Testis (tissue), 3 donors: ENCODE data around the gene IL10. TPM values are rescaled to one million over a fixed set of nuclear protein-coding genes. Genes with fewer than 3 reads are reported as not detected.
"Not testable (repeated sequence)": the region's sequence is repeated elsewhere in the genome, so short reads cannot be mapped to it uniquely, and the experiment has no call there.

Experiments
- DNase-seq: peaks from one replicate; pipeline ENCODE4 v3.0.0-alpha.2; 2019
- H3K27ac ChIP-seq, 2 donors: fragments of 200-600 bp; sonication (generic); one replicate each; pipeline ENCODE4 v1.5.1; 2019
- H3K27me3 ChIP-seq: fragments of 200-600 bp; sonication (generic); one replicate; pipeline ENCODE4 v1.5.1; 2019
- H3K36me3 ChIP-seq: fragments of 200-600 bp; sonication (generic); one replicate; pipeline ENCODE4 v1.5.1; 2017; ENCODE audit warnings: low read depth; ENCODE audit errors: missing control alignments
- H3K4me1 ChIP-seq: fragments of 200-600 bp; sonication (generic); one replicate; pipeline ENCODE4 v1.5.1; 2019
- H3K4me3 ChIP-seq, 2 donors: fragments of 200-600 bp; sonication (generic); one replicate each; pipeline ENCODE4 v1.5.1; 2017 to 2019
- H3K9me3 ChIP-seq: fragments of 200-600 bp; sonication (generic); one replicate; pipeline ENCODE4 v1.5.1; 2017
- POLR2A ChIP-seq: fragments of 450-650 bp; IDR thresholded peaks from one replicate; pipeline ENCODE4 v1.6.1; 2017; ENCODE audit warnings: antibody characterized with exemption, mild to moderate bottlenecking, moderate library complexity
- WGBS, 2 donors: methylation state at CpG; one replicate each; pipeline ENCODE4 v1.1.5; 2018; 5-methylcytosine and 5-hydroxymethylcytosine counted together
- intact Hi-C: fragments of 100-400 bp; cut with DNase I; formaldehyde crosslinking; loops from one replicate; pipeline ENCODE4 v1.15.1; 2023; ENCODE audit warnings: low total_unique reads
- polyA plus RNA-seq: library from polyadenylated mRNA; stranded (reverse); fragments of 350-450 nt; fragmentation: Illumina TruSeq; extraction: RNeasy Lipid Tissue Mini Kit (QIAGEN cat#74804); gene quantifications from one replicate; pipeline ENCODE4 v1.2.3, GENCODE V29; 2014; ENCODE audit warnings: low read depth, low replicate concordance; ENCODE audit not compliant: insufficient read depth
- total RNA-seq, 2 donors: library from RNA; depleted of rRNA; stranded (reverse); fragments of >200 nt; gene quantifications; one replicate each; pipeline ENCODE4 v1.2.3, GENCODE V29; 2016
- TF ChIP-seq, protein P1 (sequence below), 3 experiments: fragments of 450-650 bp in 2 of 3; fragments of 200-600 bp in 1 of 3; sonication (generic) in 1 of 3; IDR thresholded peaks; one replicate each; pipeline ENCODE4 v1.5.1; 2016 to 2019; ENCODE audit warnings: antibody characterized with exemption in 3 of 3, mild to moderate bottlenecking in 2 of 3, moderate library complexity in 1 of 3

IL10 gene
- total and polyA plus RNA-seq, 3 donors from 2014 or later: 1.4 to 3.5 (median 1.7) TPM

- intact Hi-C loops: no loop called here
- Histone ChIP-seq H3K27me3 (no peaks in the 10 kb centered on the region), H3K27ac (no peak overlapping the region), H3K4me3 (no peak overlapping the region), H3K4me1 (no peaks in the 10 kb centered on the region), H3K9me3 (no peaks in the 10 kb centered on the region), H3K36me3 (no peaks in the 10 kb centered on the region)
- TF ChIP-seq POLR2A: no peak
- TF ChIP-seq, protein P1, sequence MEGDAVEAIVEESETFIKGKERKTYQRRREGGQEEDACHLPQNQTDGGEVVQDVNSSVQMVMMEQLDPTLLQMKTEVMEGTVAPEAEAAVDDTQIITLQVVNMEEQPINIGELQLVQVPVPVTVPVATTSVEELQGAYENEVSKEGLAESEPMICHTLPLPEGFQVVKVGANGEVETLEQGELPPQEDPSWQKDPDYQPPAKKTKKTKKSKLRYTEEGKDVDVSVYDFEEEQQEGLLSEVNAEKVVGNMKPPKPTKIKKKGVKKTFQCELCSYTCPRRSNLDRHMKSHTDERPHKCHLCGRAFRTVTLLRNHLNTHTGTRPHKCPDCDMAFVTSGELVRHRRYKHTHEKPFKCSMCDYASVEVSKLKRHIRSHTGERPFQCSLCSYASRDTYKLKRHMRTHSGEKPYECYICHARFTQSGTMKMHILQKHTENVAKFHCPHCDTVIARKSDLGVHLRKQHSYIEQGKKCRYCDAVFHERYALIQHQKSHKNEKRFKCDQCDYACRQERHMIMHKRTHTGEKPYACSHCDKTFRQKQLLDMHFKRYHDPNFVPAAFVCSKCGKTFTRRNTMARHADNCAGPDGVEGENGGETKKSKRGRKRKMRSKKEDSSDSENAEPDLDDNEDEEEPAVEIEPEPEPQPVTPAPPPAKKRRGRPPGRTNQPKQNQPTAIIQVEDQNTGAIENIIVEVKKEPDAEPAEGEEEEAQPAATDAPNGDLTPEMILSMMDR (IDR thresholded peaks at IDR 0.05): no peak
- DNase-seq: no peak
- WGBS, 2 donors: 86 to 92% methylated on average over 7 of the region's 7 CpGs
Observed at GRCh38 chr1:206769304-206769731, 3.0 kb downstream of the IL10 start.

DNA sequence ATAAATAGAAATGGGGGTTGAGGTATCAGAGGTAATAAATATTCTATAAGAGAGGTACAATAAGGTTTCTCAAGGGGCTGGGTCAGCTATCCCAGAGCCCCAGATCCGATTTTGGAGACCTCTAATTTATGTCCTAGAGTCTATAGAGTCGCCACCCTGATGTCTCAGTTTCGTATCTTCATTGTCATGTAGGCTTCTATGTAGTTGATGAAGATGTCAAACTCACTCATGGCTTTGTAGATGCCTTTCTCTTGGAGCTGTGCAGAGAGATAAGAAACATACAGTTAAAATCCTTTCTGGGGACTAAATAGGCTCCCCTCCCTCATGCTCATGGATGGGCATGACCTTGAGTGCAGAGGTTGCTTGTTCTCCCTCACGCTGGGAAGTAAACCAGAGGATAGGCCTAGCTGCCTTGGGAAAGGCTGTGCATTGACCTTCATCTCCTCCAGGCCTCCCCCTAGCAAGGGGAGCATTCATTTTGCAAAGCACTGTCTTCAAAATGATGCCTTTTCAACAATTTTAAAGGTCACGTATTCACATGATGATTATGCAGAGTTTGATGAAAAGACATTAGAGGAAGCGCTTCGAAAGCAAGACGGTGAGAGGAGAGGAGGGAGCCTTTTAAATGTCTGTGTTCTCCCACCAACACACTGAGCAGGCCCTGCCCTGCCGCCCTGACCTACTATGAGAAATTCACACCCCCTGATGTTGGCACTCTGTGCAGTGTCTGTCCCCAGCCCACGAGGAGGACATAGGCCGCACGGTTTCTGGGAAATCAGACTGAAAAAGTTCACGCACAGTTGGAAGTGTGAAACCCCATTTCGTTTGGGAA lies 3.6 kb downstream of the IL10 start:
- 84 to 87% methylated on average over 14 of the region's 14 CpGs for WGBS, 2 donors
- Histone ChIP-seq H3K4me3 (no peak overlapping the region), H3K9me3 (no peaks in the 10 kb centered on the region), H3K36me3 (no peaks in the 10 kb centered on the region), H3K27ac (no peak overlapping the region), H3K27me3 (no peaks in the 10 kb centered on the region), H3K4me1 (no peaks in the 10 kb centered on the region)
- intact Hi-C loops: no loop called here
- no peak for TF ChIP-seq POLR2A
- TF ChIP-seq, protein P1 (IDR thresholded peaks at IDR 0.05): no peak
- DNase-seq: no peak

- no peaks in the 10 kb centered on the region for H3K4me1 ChIP-seq
- no peaks in the 10 kb centered on the region for H3K27me3 ChIP-seq
- no peaks in the 10 kb centered on the region for H3K9me3 ChIP-seq
- H3K4me3 ChIP-seq: no peak overlapping the region
- H3K27ac ChIP-seq: no peak overlapping the region
- 68 to 81% methylated on average over 8 of the region's 8 CpGs for WGBS, 2 donors
- peak; percentile 40 for DNase-seq
- intact Hi-C loops: no loop called here
- no peaks in the 10 kb centered on the region for H3K36me3 ChIP-seq
- TF ChIP-seq, protein P1 (IDR thresholded peaks at IDR 0.05): no peak
Observed at GRCh38 chr1:206766251-206766856, 5.9 kb downstream of the IL10 start.

GRCh38 chr1:206765771-206766170 lies 6.5 kb downstream of the IL10 start:
- DNase-seq, H3K27me3 ChIP-seq, H3K4me1 ChIP-seq, intact Hi-C loops, H3K27ac ChIP-seq, H3K9me3 ChIP-seq, H3K36me3 ChIP-seq, H3K4me3 ChIP-seq: not testable (repeated sequence)
- WGBS, 2 donors: 91 to 97% methylated on average over 1 of the region's 1 CpG

DNA sequence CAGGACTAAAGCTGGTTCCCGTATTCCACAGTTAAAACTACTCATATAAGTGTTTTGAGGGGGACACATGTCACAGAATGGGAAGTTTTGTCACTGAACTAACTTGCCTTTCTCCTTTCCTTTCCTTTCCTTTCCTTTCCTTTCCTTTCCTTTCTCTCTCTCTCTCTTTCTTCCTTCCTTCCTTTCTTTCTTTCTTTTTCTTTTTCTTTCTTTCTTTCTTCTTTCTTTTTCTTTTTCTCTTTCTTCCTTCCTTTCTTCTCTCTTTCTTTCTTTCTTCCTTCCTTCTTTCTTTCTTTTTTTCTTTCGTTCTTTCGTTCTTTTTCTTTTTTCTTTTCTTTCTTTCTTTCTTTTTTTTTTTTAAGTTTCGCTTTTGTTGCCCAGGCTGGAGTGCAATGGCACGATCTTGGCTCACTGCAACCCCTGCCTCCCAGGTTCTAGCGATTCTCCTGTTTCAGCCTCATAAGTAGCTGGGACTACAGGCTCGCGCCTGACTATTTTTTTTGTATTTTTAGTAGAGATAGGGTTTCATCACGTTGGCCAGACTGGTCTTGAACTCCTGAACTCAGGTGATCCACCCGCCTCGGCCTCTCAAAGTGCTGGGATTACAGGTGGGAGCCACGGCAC lies 9.4 kb downstream of the IL10 start:
- intact Hi-C loops, H3K27ac ChIP-seq, H3K9me3 ChIP-seq, H3K27me3 ChIP-seq, H3K36me3 ChIP-seq, DNase-seq, H3K4me3 ChIP-seq, H3K4me1 ChIP-seq: not testable (repeated sequence)
- WGBS, 2 donors: 75 to 90% methylated on average over 12 of the region's 12 CpGs
